ENCODE data around the gene BAD. TPM values are rescaled to one million over a fixed set of nuclear protein-coding genes. Genes with fewer than 3 reads are reported as not detected.

The BAD gene
- total RNA-seq, 1 experiment from 2014 or later = 63.5 TPM

DNA sequence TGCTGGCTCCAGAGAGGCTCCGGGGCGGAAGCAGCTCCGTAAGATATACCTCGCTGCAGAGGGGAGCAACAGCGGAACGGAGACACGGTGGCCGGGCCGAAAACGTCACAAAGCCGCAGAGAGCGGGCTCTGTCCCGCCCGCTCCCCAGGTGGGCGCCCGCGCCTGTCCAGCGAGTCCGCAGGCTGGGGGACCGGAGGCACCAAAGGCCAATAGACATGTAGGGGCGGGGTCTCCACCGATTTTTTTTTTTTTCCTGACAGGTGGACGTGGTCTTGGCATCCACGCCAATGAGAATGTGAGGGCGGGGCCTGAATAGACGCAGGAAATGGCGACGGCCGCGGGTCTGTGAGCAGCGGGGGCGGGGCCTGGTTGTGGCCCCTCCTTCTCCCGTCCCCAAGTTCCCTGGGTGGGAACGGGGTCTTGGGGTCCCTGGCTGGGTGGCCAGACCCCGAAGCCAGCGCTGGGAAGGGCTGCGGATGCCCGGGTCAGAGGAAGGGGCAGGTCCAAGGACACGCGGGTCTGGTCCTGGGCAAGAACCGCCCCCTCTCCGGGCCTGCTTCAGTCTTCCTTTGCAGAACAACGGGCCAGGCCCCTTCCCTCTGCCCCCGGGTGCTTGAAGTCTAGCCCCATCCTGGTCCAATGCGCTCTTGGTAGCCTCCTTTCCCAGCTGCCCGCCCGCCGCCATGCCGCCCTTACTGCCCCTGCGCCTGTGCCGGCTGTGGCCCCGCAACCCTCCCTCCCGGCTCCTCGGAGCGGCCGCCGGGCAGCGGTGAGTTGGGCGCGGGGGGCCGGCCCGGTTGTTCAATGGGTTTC is 54.1 kb downstream of the BAD start, which contains the start of gene DNAJC4:
TSS of gene DNAJC4 (plus strand) at position 378 of the 814 bp plus-strand sequence. CDS start at position 685, 307 bp downstream.
- DNase-seq (ENCODE audit: low read depth) = peak; percentile 93

DNA sequence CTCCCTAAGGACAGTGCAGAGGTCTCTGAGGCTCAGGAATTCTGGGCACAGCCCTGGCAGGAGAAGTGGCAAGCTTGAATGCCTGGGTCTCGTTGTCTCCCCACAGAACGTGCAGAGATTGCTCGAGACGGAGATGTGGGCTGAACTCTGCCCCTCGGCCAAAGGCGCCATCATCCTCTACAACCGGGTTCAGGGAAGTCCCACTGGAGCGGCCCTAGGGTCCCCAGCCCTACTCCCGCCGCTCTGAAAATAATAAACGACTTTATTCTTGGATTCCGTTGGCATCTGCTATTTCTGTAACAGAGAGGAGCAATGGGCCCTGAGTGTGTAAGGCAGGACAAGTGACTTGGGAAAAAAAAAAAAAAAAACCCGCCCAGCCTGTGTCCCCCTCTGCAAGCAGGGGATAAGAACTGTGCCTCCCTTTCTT is 54.7 kb downstream of the BAD start:
- DNase-seq (ENCODE audit: low read depth) = no peak

DNA sequence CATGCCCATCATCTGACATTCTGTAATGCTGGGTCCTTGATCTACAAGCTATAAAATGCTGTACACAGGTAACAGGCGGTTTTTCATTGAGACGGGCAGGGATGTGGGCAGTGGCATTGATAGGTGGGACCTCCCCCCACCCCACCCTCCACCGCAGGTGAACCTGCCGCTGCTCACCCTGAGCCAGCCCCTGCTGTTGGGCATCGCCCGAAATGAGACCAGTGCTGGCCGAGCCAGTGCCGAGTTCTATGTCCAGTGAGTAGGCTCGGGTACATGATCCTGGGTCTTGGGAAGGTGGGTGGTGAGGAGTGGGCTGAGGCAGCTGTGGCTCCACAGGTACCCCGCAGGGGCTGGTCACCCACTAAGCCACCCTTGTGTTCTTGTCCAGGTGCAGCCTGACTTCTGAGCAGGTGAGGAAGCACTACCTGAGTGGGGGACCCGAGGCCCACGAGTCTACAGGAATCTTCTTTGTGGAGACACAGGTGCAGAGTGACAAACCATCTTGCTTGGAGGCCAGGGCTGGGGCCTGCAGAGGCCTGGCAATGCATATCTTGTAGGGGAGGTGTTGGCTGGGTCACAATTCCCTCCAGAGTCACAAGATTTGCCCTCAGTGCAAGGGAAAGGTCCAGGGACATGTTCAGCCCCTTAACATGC is 55.2 kb downstream of the BAD start:
- DNase-seq (ENCODE audit: low read depth) = no peak

DNA sequence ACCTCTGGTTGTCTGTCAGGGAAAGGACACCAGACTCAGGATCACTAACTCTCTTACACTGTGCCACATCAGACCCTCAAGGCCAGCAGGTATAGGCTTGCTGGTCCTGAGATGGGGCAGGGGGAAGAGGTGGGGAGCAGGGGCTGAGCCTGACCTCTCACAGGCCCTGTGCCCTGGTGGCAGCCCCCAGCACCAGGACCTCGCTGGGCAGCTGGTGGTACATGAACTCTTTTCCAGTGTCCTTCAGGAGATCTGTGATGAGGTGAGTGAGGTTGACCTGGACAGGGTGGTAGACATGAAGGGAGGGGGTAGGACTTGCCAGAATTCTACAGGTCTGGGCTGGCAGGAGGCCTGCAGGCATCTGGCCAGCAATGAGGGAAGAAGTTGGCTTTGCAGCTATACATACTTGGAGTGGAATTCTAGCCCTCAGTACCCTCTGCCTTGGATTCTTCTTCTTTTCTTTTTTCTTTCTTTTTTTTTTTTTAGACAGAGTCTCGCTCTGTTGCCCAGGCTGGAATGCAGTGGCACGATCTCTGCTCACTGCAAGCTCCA is 57.0 kb downstream of the BAD start:
- no peak for DNase-seq (ENCODE audit: low read depth)

DNA sequence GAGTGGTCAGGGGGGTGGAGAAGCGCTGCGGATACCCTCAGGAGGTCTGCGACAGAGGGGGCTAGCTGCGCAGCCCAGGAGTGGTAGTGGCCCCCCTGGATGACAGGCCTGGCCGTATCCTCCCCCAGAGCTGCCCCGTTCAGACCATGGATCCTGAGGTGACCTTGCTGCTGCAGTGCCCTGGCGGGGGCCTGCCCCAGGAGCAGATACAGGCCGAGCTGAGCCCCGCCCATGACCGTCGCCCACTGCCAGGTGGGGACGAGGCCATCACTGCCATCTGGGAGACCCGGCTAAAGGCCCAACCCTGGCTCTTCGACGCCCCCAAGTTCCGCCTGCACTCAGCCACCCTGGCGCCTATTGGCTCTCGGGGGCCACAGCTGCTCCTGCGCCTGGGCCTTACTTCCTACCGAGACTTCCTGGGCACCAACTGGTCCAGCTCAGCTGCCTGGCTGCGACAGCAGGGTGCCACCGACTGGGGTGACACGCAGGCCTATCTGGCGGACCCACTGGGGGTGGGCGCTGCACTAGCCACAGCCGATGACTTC is 57.9 kb downstream of the BAD start:
- DNase-seq (ENCODE audit: low read depth) = peak; percentile 48

DNA sequence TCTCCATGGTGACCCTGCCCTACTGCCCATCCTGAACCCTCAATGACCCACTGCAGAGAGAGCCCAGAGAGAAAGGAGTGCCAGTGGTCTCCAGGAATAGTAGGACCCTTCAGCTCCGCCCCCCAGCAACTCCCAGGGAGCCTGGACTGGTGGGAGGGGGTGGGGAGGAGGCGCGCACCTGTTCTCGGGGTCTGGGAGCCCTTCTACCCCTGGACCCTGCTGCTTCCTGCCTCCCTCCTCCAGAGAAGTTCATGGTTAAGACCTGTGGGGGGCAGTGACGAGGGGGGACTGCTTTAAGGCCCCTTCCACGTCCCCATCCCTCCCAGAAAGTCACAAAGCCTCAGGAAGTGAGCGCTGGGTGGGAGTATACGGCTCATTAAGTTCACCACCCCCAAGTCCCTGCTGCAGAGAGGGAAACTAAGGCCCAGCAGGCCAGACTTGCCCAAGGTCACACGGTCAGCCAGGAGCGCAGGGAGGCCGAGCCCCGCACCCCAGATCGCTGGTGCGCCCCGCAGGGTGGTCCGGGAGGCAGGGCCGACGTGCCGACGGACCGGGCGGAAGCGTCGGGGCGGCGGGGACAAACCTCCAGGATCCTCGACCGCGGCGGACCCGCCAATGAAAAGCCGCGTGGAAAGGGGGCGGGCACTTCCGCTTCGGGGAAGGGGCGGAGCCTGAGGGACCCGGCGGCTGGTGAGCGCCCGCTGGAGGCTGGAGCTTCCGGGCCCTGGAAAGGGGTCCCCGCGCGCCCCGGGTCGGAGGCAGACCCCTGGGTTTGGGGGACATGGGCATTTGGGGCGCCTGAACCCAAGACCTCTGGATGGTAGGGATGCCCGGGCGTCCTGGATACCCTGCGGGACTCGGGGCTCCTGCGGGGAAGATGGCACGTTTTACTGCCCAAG is 58.6 kb downstream of the BAD start, which contains the start of the genes NUDT22 and TRPT1:
TSS of gene NUDT22 (plus strand) at position 667 of the 899 bp plus-strand sequence. CDS start 379 bp downstream, outside the sequence.
TSS of gene TRPT1 (minus strand) at position 579 of the 899 bp plus-strand sequence. CDS start at position 253, 326 bp downstream.
- DNase-seq (ENCODE audit: low read depth) = peak; percentile 88

DNA sequence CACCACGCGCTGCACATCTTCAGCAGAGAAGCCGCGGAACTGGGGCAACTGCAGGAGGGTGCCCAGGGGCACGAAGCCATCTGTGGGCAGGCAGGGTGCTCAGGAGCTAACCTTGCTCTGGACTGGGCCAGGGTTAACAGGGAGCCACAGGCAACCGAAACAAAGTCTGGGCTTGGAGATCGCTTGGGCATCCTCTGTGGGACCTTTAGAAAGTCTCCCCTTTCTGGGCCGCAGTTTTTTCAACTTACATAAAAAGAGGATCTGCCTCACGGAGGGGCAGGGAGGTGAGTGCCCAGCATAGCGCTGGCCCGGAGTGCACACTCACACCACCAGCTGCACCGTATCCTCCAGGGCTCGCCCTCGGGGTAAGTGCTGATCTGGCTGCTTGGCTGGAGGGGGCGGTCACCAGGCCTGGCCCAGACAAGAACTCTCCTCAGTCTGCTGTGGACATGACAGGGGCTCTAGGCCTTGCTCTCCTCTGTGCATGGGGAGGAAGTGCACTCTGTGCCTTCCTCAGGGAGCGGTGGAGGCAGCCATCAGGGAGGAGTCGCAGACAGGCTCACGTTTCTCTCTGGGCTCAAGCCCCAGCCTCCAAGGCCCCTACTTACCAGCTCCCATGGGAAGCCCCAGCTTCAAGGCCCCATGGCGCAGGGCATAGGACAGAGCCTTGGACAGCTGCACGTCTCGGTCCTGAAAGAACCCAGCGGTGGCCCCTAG is 59.4 kb downstream of the BAD start:
- DNase-seq (ENCODE audit: low read depth) = no peak

DNA sequence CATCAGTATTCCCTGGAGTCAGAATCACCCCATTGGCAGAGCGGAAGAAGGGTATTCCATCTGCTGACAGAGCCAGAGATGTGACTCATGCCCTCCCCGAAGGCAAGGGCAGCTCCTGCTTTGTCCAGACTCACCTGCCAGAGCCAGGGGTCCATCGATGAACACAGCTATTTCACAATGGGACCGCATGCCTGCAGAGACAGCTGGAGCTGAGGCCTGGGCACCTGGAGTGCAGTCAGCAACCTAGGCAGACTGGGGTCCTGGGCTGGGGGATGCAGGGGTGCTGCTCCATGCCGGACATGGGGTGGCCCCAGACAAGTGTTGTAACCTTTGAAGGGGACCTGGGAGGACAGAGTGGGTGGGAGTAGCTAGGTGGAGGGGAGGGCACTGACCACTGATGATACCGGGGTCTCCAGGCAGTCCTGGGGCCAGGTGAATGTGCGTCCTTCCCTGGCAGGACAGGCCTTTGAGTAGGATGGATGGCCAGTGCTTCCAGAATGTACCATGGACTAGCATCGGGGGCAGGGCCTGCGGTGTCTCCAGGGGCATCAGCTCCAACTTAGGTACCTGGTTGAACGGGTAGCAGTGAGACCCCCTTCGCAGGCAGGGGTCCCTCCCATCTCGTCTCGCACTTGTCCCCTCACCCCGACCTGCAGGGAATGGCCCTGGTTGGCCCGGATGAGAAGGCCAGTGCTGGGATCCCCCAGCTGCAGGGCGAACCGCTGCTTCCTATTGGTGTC is 60.1 kb downstream of the BAD start:
- DNase-seq (ENCODE audit: low read depth) = peak; percentile 76

DNA sequence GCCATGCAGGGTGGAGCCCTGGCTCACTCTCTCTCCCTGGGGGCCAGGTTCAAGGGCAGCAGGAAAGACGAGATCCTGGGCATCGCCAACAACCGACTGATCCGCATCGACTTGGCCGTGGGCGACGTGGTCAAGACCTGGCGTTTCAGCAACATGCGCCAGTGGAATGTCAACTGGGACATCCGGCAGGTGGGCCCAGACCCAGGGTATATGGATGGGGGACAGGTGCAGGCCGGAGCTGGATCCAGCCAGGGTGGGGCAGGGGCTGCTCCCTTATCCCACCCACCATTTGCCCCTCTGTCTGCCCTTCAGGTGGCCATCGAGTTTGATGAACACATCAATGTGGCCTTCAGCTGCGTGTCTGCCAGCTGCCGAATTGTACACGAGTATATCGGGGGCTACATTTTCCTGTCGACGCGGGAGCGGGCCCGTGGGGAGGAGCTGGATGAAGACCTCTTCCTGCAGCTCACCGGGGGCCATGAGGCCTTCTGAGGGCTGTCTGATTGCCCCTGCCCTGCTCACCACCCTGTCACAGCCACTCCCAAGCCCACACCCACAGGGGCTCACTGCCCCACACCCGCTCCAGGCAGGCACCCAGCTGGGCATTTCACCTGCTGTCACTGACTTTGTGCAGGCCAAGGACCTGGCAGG is 61.3 kb downstream of the BAD start:
- DNase-seq (ENCODE audit: low read depth) = no peak

DNA sequence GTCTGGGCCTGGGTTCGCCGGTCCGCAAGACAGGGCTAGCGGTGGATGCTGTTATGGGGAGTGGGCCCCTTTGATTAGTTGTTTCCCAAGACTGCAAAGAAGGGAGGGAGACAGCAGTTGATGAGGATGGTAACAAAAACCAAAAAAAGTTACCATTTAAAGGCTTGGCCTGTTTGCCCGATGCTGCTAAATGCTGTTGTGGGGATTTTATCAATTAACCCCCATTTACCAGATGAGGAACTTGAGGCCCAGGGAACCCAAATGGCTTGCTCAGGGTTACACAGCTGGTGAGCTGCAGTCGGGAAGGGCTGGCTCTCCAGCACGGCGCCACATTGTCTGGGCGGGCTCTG is 61.8 kb downstream of the BAD start:
- no peak for DNase-seq (ENCODE audit: low read depth)

DNA sequence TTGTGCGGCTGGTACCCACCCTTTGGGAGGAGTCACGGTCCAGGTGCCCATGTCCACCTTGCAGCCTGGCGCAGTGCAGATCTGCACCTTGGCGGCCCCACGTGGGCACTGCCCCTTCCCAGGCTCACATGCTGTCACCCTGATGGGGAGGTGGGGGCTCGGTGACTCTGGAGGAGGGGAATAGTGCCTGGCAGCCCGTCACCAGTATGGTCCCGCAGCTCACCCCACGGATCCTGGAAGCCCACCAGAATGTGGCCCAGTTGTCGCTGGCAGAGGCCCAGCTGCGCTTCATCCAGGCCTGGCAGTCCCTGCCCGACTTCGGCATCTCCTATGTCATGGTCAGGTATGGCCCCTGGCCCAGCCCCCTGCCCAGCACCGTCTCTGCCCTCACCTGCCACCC is 63.7 kb downstream of the BAD start:
- no peak for DNase-seq (ENCODE audit: low read depth)

DNA sequence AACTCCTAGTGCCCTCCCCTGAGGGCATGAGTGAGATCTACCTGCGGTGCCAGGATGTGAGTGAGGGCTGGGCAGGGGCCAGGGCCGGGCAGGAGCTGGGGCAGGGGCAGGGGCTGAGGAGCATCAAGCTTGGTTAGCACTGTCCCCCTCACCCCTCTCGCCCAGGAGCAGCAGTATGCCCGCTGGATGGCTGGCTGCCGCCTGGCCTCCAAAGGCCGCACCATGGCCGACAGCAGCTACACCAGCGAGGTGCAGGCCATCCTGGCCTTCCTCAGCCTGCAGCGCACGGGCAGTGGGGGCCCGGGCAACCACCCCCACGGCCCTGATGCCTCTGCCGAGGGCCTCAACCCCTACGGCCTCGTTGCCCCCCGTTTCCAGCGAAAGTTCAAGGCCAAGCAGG is 64.2 kb downstream of the BAD start:
- no peak for DNase-seq (ENCODE audit: low read depth)

Other genes starting within 250 kb of the BAD start
- gene FLRT1, start 248.7 kb downstream of the BAD start, total RNA-seq (2014; rRNA removed; shearing (Covaris generic)) = not detected in 2 replicates
- 19.4 and 47.1 TPM in 2 replicates for gene MACROD1, start 118.6 kb downstream of the BAD start, total RNA-seq (2014; rRNA removed; shearing (Covaris generic))
- 283 and 358 TPM in 2 replicates for gene STIP1, start 98.5 kb downstream of the BAD start, total RNA-seq (2014; rRNA removed; shearing (Covaris generic))
- 3.0 and 5.7 TPM in 2 replicates for gene FERMT3, start 77.9 kb downstream of the BAD start, total RNA-seq (2014; rRNA removed; shearing (Covaris generic))
- gene TRPT1, start 58.5 kb downstream of the BAD start, total RNA-seq (2014; rRNA removed; shearing (Covaris generic)) = 19.8 and 19.9 TPM in 2 replicates
- gene NUDT22, start 58.4 kb downstream of the BAD start, total RNA-seq (2014; rRNA removed; shearing (Covaris generic)) = 43.1 and 51.3 TPM in 2 replicates
- gene DNAJC4, start 54.1 kb downstream of the BAD start, total RNA-seq (2014; rRNA removed; shearing (Covaris generic)) = 1.7 and 2.7 TPM in 2 replicates
- gene VEGFB, start 50.1 kb downstream of the BAD start, total RNA-seq (2014; rRNA removed; shearing (Covaris generic)) = 6.7 and 8.9 TPM in 2 replicates
- gene FKBP2, start 43.6 kb downstream of the BAD start, total RNA-seq (2014; rRNA removed; shearing (Covaris generic)) = 18.8 and 102 TPM in 2 replicates
- gene PPP1R14B, start 37.7 kb downstream of the BAD start, total RNA-seq (2014; rRNA removed; shearing (Covaris generic)) = 414 and 421 TPM in 2 replicates
- 11.5 and 13.2 TPM in 2 replicates for gene PLCB3, start 33.1 kb downstream of the BAD start, total RNA-seq (2014; rRNA removed; shearing (Covaris generic))
- 14.3 and 24.6 TPM in 2 replicates for gene GPR137, start 1.2 kb upstream of the BAD start, total RNA-seq (2014; rRNA removed; shearing (Covaris generic))
- 0.23 TPM in 1 of 2 replicates, not detected in the other for gene KCNK4, start 6.6 kb upstream of the BAD start, total RNA-seq (2014; rRNA removed; shearing (Covaris generic))
- gene CATSPERZ, start 15.7 kb upstream of the BAD start, total RNA-seq (2014; rRNA removed; shearing (Covaris generic)) = 0.23 and 6.0 TPM in 2 replicates
- 35.0 and 37.5 TPM in 2 replicates for gene ESRRA, start 20.9 kb upstream of the BAD start, total RNA-seq (2014; rRNA removed; shearing (Covaris generic))
- 565 and 690 TPM in 2 replicates for gene TRMT112, start 32.9 kb upstream of the BAD start, total RNA-seq (2014; rRNA removed; shearing (Covaris generic))
- gene PRDX5, start 33.5 kb upstream of the BAD start, total RNA-seq (2014; rRNA removed; shearing (Covaris generic)) = 213 and 229 TPM in 2 replicates
- gene CCDC88B, start 55.5 kb upstream of the BAD start, total RNA-seq (2014; rRNA removed; shearing (Covaris generic)) = 1.7 and 2.1 TPM in 2 replicates
- gene RPS6KA4, start 74.5 kb upstream of the BAD start, total RNA-seq (2014; rRNA removed; shearing (Covaris generic)) = 28.7 and 38.6 TPM in 2 replicates